Central memory CD4-positive, alpha-beta T cell (primary cell): ENCODE results near the gene UTP14C.
"Not testable (repeated sequence)": the region's sequence is repeated elsewhere in the genome, so short reads cannot be mapped to it uniquely, and the experiment has no call there.

Experiments
- DNase-seq: peaks from one replicate; pipeline ENCODE4 v3.0.0; 2022
- total RNA-seq, 3 experiments: gene quantifications; one replicate each; lab custom pipeline; 2026; lab: John Stamatoyannopoulos, UW

UTP14C gene, protein sequence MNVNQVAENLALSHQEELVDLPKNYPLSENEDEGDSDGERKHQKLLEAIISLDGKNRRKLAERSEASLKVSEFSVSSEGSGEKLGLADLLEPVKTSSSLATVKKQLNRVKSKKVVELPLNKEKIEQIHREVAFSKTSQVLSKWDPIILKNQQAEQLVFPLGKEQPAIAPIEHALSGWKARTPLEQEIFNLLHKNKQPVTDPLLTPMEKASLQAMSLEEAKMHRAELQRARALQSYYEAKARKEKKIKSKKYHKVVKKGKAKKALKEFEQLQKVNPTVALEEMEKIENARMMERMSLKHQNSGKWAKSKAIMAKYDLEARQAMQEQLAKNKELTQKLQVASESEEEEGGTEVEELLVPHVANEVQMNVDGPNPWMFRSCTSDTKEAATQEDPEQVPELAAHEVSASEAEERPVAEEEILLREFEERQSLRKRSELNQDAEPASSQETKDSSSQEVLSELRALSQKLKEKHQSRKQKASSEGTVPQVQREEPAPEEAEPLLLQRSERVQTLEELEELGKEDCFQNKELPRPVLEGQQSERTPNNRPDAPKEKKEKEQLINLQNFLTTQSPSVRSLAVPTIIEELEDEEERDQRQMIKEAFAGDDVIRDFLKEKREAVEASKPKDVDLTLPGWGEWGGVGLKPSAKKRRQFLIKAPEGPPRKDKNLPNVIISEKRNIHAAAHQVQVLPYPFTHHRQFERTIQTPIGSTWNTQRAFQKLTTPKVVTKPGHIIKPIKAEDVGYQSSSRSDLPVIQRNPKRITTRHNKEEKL
- 0 reads per million in 3 experiments for total RNA-seq

DNA sequence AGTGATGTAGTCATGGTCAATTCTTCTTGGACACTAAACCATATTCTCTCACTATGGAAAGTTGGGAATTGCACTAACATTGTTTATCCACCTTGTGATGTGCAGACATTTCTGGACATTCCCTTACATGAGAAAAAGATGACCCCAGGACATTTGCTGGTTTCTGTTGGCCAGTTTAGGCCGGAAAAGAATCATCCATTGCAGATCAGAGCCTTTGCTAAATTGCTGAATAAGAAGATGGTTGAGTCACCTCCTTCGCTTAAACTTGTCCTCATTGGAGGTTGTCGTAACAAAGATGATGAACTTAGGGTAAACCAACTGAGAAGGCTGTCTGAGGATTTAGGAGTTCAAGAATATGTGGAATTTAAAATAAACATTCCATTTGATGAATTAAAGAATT, at the start of gene UTP14C:
TSS of gene UTP14C (plus strand) at position 211 of the 400 bp plus-strand sequence. CDS start 4,114 bp downstream, outside the sequence.
- DNase-seq: no peak

DNA sequence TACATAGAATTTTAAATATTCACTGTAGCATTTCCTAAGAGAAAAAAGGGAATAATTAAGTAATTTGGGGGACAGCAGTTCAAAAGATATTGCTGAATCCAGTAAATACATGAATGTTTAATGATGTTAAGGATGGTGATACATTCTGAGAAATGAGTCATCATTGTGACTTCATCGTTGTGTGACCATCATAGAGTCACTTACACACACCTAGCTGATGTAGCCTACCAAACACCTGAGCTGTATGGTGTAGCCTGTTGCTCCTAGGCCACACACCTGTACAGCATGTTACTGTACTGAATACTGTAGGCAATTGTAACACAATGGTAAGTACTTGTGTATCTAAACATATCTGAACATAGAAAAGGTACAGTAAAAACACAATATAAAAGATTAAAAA, 48.1 kb upstream of the UTP14C start:
- DNase-seq: no peak

DNA sequence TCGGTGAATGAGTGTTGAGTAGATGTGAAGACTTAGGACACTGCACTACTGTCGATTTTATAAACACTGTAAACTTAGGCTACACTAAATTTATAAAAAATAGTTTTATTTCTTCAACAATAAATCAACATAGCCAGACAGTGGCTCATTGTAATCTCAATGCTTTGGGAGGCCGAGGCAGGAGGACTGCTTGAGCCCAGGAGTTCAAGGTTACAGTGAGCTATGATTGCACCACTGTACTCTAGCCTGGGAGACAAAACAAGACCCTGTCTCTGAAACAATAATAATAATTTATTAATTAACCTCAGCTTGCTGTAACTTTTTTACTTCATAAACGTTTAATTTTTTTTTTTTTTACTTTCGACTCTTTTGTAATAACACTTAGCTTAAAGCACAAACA, 47.6 kb upstream of the UTP14C start:
- no peak for DNase-seq

DNA sequence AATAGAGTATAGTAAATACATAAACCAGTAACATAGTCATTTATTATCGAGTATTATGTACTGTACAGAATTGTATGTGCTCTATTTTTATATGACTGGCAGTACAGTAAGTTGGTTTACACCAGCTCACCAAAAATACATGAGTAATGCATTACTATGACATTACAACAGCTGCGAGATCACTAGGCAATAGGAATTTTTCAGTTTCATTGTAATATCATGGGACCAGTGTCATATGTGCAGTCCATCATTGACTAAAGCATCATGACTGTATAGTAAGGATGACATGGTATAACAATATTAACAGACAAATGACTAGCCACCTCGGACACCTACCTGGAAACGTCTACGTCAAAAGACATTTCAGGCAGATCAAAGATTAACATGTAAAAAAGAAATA, 46.9 kb upstream of the UTP14C start:
- no peak for DNase-seq

DNA sequence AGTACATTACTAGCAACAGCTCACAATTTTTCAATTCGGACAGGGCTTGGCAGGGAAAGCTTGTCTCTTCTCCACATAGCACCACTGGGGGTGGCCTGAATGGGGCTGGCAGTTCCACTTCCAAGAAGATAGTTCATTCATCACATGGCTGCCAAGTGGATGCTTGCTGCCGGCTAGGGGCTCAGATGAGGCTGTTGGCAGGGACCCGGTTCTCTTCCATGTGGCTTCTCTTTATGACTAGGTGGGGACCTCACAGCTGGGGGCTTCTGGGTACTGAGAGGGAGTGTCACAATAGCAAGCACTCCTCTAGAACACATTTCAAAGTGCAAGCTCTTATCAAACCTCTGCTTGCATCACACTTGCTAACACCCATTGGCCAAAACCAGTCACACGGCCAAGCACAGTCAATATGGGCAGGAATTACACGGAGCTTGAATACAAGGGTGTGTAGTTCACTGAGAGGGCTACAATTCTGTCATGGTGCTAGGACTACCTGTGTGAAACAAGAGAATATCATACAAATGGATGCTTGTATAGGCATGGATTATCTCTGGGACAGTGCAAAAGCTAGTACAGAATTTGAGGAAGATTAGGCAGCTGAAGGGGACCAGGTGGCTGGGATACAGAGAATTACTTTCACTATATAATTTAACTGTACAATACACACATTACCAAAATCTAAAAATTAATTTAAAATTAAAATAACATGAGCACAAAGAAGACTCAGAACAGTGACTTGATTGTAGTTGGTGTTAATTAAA, 45.5 kb upstream of the UTP14C start:
- DNase-seq: no peak

DNA sequence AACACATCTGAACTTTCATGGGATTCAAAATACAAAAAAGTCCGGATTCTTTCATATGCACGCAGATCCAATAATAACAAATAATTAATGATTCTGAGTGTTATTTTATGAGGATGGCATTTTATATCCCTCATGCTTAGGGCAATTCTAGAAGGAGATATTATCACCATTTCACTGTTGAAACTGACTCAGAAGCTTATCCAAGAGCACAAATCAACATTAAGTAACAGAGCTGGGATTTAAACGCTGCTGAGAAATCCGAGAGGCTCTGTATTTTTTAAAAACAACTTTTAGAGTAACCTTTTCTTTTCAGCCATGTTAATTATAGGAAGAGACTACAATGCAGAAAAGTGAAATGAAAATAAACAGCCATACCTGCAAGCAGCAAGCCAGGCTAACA, 43.6 kb upstream of the UTP14C start:
- no peak for DNase-seq

DNA sequence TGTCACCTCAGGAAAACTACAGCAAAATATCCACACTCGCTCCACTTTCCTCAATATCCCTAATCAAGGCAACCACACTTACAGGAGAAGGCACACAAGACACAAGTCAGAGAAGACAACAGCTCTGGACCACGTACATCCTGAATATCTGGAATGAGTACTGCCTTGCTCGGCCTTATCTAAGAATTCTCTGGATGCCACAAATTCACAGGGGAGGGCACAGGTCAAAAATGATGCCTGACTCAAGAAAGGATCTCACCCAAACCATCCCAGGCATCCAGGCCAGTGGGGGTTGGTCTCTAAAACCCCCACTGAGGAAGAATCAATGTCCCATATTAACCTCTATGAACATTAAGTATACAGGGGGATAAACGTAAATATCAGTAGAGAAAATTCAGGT, 43.1 kb upstream of the UTP14C start:
- no peak for DNase-seq

DNA sequence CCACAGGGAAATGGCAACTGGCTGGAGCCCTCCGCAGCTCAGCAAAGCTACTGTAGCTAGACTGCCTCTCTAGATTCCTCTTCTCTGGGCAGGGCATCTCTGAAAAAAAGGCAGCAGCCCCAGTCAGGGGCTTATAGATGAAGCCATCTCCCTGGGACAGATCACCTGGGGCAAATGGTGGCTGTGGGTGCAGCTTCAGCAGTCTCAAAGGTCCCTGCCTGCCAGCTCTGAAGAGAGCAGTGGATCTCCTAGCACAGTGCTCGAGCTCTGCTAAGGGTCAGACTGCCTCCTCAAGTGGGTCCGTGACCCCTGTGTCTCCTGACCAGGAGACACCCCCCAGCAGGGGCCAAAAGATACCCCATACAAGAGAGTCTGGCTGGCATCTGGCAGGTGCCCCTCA, 41.2 kb upstream of the UTP14C start:
- DNase-seq: not testable (repeated sequence)

DNA sequence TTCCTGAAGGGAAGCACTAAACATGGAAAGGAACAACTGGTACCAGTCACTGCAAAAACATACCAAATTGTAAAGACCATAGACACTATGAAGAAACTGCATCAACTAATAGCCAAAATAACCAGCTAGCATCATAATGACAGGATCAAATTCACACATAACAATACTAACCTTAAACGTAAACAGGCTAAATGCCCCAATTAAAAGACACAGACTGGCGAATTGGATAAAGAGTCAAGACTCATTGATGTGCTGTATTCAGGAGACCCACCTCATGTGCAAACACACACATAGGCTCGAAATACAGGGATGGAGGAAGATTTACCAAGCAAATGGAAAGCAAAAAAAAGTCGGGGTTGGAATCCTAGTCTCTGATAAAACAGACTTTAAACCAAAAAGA, 39.6 kb upstream of the UTP14C start:
- DNase-seq: not testable (repeated sequence)

DNA sequence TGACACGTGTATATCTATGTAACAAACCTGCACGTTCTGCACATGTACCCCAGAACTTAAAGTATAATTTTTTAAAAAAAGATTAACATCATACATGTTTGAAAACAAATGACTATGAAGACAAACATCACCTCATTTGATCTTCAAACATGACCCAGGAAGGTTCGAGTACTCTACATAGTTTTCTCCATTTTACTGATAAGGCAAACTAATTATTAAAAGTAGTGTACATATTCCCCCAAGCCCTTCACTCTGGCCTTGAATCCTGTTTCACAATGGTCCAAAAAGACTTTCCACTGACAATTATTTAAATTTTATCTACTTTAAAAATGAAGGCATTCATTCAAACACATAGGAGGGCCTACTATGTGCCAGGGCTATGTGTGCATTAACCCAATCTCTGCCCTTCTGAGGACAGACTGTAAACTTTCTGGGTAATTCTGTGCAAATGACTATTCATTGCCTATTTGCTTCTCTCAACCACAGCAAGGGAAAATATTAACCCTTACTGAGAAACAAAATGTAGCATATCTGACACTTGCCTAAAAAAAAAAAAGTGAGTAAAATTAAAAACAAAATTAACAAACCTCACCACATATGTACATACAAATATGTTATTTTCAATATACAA, 35.4 kb upstream of the UTP14C start:
- no peak for DNase-seq

DNA sequence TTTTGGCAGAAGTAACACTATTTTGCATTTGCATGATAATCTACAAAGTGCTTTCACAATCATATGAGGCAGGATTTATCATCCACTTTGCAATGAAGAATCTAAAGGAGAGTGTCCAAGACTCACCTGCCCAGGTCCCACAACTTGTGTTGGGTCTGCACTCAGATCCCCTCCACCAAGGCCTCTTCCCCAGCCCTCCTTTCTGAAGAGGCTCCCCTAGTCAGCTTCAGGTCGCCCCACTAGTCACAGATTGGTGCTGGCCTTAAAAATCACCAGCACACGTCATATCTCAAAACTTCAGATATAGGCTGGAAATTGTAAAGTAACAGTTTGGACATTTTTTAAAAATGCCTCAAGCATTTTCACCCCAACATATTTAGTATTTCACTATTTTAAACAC, 30.8 kb upstream of the UTP14C start:
- no peak for DNase-seq

DNA sequence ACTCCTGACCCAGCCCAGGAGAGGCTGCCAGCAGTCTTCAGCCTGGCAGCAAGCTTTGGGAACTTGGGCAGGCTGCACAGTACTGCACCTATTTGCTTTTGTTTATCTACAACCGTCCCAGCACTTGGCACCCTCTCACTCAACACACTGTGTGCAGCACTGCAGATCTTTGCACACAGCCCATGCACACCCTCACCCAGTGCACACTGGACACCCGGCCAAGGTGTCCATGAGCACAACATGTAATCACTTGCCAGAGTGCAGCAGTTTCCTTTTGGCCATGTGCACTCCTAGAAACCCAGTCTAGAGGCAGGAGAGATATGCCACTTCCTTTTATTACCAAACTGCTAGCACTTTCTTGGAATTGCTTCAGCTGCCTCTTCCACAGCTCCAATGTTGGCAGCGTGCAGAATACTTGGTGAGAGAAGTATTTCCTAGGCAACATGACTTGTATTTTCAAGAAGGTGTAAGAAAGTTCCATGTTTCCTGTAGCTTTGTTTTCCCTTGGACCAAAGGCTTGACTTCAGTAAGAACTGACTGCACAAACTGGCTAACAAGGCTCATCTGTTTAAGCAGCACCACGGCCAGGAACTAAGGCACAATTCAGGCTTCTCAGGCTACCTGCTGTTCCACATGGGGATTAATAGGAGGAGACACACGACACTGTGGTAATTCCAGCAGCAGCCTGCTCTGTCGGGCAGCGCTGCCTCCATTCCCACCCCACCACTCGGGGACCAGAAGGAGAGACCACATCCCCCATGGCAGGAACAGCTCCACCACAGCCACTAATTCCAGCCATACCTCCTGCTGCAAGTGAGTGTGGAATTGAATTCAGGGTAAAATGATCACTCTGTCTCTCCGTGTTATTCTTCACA, 28.6 kb upstream of the UTP14C start:
- DNase-seq: no peak

DNA sequence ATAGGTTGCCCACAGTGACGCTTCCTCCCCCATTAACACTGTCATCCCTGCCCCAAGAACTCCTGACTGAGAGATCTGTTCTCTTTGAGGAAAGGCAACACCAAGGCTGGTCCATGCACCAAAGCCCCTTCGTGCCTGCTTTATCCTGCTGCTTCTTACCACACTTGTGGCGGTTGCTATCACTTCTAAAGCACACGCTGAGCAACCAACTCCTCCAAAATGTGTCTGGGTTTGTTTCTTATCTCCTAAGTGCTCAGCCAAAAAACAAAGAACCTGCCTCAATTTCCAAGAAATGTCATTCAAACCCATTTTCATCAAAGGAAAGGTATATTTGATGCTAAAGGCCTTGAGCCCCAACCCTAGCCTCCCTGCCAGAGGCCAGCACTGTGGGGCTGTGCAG, 27.9 kb upstream of the UTP14C start:
- DNase-seq: no peak

DNA sequence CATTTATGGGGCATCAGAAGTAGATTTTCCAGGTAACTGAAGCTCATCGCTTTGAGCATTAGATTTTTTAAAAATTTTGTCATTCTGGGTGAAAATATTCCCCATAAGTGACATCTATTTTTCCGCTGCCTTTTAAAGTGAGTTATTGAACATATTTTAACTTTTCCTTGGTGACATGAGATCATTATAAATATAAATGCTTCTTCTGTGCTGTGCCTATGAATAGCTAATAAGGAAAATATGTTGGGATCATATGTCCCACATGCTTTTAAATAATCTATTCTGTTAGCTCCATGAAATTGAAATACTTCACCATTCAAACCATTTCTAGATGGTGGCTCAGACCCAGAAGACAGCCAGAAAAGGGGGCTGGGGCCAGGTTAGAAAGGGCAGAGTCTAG, 27.3 kb upstream of the UTP14C start:
- DNase-seq: no peak

DNA sequence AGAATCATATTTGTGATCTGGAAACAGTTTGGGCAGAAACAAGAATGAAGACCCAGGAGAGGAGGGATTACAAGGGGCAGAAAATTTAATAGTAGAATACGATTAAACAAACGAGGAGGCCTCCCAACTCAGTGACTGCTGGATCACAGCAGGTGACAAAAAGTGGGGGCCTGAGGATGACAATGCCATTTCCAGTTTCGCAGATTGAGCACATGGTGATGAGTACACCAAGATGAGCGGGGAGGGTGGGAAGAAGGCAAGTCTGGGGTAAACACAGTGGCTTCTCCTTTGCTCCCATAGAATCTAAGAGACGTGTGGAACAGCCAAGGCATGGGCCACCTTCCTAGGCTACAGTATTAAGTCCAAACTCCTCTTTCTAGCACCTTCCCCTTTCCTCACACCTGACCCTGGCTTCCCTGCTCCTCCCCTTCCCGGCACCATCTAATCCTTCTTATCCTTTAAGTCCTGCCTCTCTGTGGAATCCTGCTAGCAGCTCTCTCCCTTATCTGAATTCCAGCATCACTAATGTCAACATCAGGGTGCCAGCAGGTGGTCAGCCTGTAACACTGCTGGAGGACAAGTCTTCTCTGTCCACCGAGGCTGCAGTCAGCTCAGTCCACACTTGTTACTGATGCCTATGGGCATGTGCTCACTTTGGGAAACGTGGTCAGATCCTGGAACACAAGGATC, 26.7 kb upstream of the UTP14C start:
- DNase-seq: no peak

DNA sequence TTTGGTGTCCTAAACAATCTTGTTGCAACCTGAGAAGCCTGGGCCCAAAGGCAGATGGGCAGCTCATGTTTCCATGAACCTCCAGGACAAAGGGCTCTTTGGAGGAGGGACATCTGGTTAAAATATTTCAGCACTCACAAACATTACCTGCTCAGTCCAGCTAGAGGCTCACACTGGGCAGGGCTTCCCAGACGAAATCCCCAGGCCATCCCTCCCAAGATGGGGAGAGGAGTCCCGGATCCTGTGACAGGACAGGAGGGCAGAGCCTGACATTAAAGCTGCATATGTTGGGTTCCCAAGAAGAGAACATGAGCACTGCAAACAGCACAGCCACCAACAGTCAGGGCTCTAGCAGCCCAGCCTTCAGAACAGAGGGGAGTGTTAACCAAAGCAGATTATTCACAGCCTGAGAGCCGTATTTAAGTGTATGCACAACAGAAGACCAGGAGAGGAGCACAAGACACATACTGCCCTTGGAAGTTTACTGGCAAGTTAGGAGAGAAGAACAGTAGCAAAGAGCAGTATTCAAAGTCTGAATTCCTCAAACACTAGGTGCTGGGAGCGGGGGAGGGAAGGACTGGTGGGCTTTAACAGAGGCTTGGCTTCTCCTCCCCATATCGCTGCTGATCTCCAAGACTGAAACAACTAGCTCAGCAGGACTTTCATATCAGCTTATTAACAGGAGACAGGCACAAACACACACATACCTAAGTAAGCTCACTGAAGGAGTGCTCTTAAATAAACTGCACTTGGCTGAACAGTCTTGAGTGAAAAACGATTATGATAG, 25.6 kb upstream of the UTP14C start:
- DNase-seq: no peak

DNA sequence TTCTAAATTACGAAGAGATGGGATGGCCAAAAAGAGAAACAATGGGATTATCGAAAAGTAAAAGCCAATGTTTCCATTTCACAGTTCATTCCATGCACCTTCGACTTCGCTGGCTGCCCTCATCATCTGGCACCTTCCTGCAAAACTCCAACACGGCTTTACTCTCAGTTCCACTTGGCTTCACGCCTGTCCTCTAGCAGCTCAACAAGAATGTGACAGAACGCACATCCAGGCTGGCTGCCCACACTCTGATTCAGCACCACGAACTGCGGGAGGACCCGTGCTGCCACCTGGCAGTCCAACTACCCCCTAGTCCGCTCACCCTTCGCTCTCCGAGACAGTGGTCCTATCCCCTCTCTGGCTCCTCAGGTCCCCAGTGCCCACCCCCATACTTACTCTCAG, 25.0 kb upstream of the UTP14C start:
- no peak for DNase-seq

DNA sequence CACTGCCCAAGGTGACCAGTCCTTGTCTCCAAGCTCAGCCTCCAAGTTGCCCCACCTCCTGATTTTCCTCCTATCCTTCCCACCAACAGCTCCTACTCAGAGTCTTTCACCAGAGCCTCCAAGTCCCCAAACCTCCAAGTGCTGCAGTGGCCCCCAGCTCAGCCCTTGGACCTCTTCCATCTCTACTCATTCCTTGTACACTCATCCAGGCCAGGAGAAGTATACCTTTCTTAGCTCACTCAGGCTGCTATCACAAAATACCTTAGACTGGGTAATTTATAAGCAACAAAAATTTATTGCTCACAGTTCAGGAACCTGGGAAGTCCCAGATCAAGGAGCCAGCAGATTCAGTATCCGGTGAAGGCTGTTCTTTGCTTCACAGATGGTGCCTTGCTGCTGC, 24.6 kb upstream of the UTP14C start:
- no peak for DNase-seq

DNA sequence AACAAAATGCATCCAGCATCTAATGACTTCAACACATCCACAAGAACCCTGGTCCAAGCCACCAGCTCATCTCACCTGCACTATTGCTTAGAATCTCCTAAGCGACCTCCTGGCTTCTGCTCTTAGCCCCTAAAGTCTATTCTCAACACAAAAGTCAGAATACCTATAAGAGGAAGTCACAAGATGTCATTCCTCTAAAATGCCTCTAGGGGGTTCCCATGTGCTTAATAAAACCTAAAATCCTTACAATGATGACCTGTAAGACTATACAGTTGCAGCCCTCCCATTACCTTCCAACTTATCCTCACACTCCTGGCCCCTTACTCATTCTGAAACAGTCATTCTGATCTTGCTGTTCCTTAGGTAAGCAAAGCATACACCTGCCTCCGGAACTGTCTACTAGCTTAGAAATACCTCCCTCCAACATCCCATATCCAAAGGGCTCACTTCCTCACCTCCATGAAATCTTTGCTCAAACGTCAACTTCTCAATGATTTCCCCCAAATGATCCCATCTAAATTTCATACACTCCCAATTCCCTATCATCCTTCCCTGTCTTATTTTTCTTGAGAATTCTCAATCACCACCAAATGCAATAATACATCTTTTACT, 23.3 kb upstream of the UTP14C start:
- peak; percentile 31 for DNase-seq

DNA sequence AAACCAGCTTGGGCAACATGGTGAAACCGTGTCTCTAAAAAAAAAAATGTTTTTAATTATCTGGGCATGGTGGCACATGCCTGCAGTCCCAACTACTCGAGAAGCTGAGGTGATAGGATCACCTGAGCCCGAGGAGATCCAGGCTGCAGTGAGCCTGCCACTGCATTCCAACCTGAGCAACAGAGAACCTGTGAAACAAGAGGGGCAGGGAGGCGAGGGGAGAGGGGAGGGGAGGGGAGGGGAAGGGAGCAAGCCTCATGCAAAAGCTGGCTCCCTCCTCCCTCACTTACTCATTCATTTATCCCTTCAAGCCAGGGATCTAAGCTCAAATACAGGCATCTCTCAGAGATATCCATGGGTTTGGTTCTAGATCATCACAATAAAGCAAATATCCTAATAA, 22.1 kb upstream of the UTP14C start:
- no peak for DNase-seq
